Neuronal stem cell (in vitro differentiated cells): ENCODE data around the gene CXCL13.
"Not testable (repeated sequence)": the region's sequence is repeated elsewhere in the genome, so short reads cannot be mapped to it uniquely, and the experiment has no call there.

Experiments used
- DNase-seq: peaks from one replicate; pipeline ENCODE4 v3.0.0-alpha.2; 2013; ENCODE audit warnings: low spot score
- H2AFZ ChIP-seq: one replicate; pipeline ENCODE4 v1.6.1; 2013; ENCODE audit warnings: mild to moderate bottlenecking, low read length, inconsistent platforms
- H2AK5ac ChIP-seq: 2 replicates; pipeline ENCODE4 v1.6.1; 2013; ENCODE audit warnings: low read depth, mild to moderate bottlenecking, inconsistent platforms, low read length, moderate library complexity, mixed read lengths
- H2BK120ac ChIP-seq: 2 replicates; pipeline ENCODE4 v1.6.1; 2013; ENCODE audit warnings: low read depth, mild to moderate bottlenecking, inconsistent platforms, low read length, moderate library complexity, mixed read lengths
- H2BK12ac ChIP-seq: one replicate; pipeline ENCODE4 v1.6.1; 2013; ENCODE audit warnings: low read length, inconsistent platforms
- H2BK15ac ChIP-seq: 2 replicates; pipeline ENCODE4 v1.6.1; 2013; ENCODE audit warnings: mild to moderate bottlenecking, low read length, inconsistent platforms, mixed read lengths
- H2BK5ac ChIP-seq: one replicate; pipeline ENCODE4 v1.6.1; 2013; ENCODE audit warnings: inconsistent platforms, mild to moderate bottlenecking, low read length, moderate library complexity
- H3K14ac ChIP-seq: one replicate; pipeline ENCODE4 v1.6.1; 2013; ENCODE audit warnings: low read length, inconsistent platforms
- H3K18ac ChIP-seq: 2 replicates; pipeline ENCODE4 v1.6.1; 2013; ENCODE audit warnings: low read length, inconsistent platforms
- H3K23ac ChIP-seq: 2 replicates; pipeline ENCODE4 v1.6.1; 2013; ENCODE audit warnings: low read depth, mild to moderate bottlenecking, mixed read lengths, low read length, inconsistent platforms; ENCODE audit not compliant: poor library complexity
- H3K27ac ChIP-seq: replicated peaks from 3 replicates; pipeline ENCODE4 v1.5.1; 2013; ENCODE audit warnings: low read length, inconsistent platforms
- H3K27me3 ChIP-seq, 3 experiments: 2 replicates each; pipeline ENCODE4 v1.6.1; 2013; ENCODE audit warnings: low read length in 3 of 3, mild to moderate bottlenecking in 2 of 3, inconsistent platforms in 1 of 3, low read depth in 1 of 3, mixed read lengths in 1 of 3, moderate library complexity in 1 of 3; ENCODE audit not compliant: control insufficient read depth in 3 of 3, insufficient read depth in 3 of 3
- H3K36me3 ChIP-seq, 2 donors: replicated peaks in 1 of 2; 2 replicates each; pipeline ENCODE4 v1.6.1; 2013; ENCODE audit warnings: low read length in 2 of 2; ENCODE audit not compliant: control insufficient read depth in 2 of 2, insufficient read depth in 2 of 2
- H3K4ac ChIP-seq: 2 replicates; pipeline ENCODE4 v1.6.1; 2013; ENCODE audit warnings: inconsistent platforms, mild to moderate bottlenecking, low read length, moderate library complexity
- H3K4me1 ChIP-seq, 2 donors: 1 replicate in 1 of 2; 2 replicates in 1 of 2; pipeline ENCODE4 v1.6.1; 2013; ENCODE audit warnings: low read length in 2 of 2, low read depth in 1 of 2; ENCODE audit not compliant: control insufficient read depth in 2 of 2, insufficient read depth in 1 of 2
- H3K4me2 ChIP-seq: one replicate; pipeline ENCODE4 v1.6.1; 2013; ENCODE audit warnings: mild to moderate bottlenecking, low read length, inconsistent platforms; ENCODE audit not compliant: insufficient read depth, poor library complexity, severe bottlenecking
- H3K4me3 ChIP-seq, 2 donors: 2 replicates each; pipeline ENCODE4 v1.5.1; 2013; ENCODE audit warnings: low read length in 2 of 2, mild to moderate bottlenecking in 2 of 2, inconsistent platforms in 1 of 2, moderate library complexity in 1 of 2
- H3K79me1 ChIP-seq: one replicate; pipeline ENCODE4 v1.6.1; 2013; ENCODE audit warnings: low read depth, mild to moderate bottlenecking, inconsistent platforms, low read length, moderate library complexity
- H3K9ac ChIP-seq: one replicate; pipeline ENCODE4 v1.6.1; 2013; ENCODE audit warnings: mild to moderate bottlenecking, low read depth, low read length, inconsistent platforms; ENCODE audit not compliant: poor library complexity
- H3K9me3 ChIP-seq, 2 donors: replicated peaks in 1 of 2; 2 replicates each; pipeline versions ENCODE3 to v1.6.1; 2013; ENCODE audit warnings: low read length in 2 of 2, mild to moderate bottlenecking in 2 of 2, inconsistent platforms in 1 of 2, low read depth in 1 of 2, mixed read lengths in 1 of 2, moderate library complexity in 1 of 2; ENCODE audit not compliant: control insufficient read depth in 2 of 2, insufficient read depth in 1 of 2
- H4K8ac ChIP-seq: one replicate; pipeline ENCODE4 v1.6.1; 2013; ENCODE audit warnings: low read depth, mild to moderate bottlenecking, inconsistent platforms, low read length, moderate library complexity
- H4K91ac ChIP-seq: one replicate; pipeline ENCODE4 v1.6.1; 2013; ENCODE audit warnings: low read length, low read depth, mild to moderate bottlenecking, inconsistent platforms; ENCODE audit not compliant: poor library complexity
- WGBS, 2 donors: extraction: QIAGEN DNeasy Blood & Tissue Kit; methylation state at CpG; one replicate each; pipeline ENCODE4 v1.1.7; 2013; ENCODE audit warnings: missing lambda C conversion rate in 2 of 2, mixed read lengths in 1 of 2; ENCODE audit not compliant: insufficient read length in 2 of 2, insufficient replicate concordance in 1 of 2; ENCODE audit errors: extremely low coverage in 2 of 2; 5-methylcytosine and 5-hydroxymethylcytosine counted together

The CXCL13 gene

GRCh38 chr4:77636902-77637301, 31.3 kb downstream of the CXCL13 start:
- Histone ChIP-seq H2AK5ac (no peak overlapping the region), H3K4me2 (no peak overlapping the region), H3K4me1 (no peaks in the 10 kb centered on the region), H3K79me1 (no peaks in the 10 kb centered on the region), H3K27me3 (no peaks in the 10 kb centered on the region), H2BK120ac (no peak overlapping the region), H3K9me3 (peaks cover 0 to 4% of the 10 kb centered on the region in 2 donors), H3K18ac (no peak overlapping the region), H3K4me3 (no peak overlapping the region), H2BK15ac (no peak overlapping the region), H4K8ac (no peak overlapping the region), H2AFZ (no peak overlapping the region), H3K9ac (no peak overlapping the region), H3K4ac (no peak overlapping the region), H3K36me3 (no peaks in the 10 kb centered on the region), H2BK5ac (no peak overlapping the region), H3K23ac (no peak overlapping the region), H2BK12ac (no peak overlapping the region), H4K91ac (no peak overlapping the region), H3K14ac (no peak overlapping the region), H3K27ac (no peak overlapping the region)
- no peak for DNase-seq
- no CpG with 5 or more reads among the region's 3 CpGs for WGBS, 2 donors

- no CpG with 5 or more reads among the region's 1 CpG for WGBS, 2 donors
- H2BK120ac ChIP-seq = not testable (repeated sequence)
These were observed 38.4 kb downstream of the CXCL13 start for GRCh38 chr4:77644069-77644468.

DNA sequence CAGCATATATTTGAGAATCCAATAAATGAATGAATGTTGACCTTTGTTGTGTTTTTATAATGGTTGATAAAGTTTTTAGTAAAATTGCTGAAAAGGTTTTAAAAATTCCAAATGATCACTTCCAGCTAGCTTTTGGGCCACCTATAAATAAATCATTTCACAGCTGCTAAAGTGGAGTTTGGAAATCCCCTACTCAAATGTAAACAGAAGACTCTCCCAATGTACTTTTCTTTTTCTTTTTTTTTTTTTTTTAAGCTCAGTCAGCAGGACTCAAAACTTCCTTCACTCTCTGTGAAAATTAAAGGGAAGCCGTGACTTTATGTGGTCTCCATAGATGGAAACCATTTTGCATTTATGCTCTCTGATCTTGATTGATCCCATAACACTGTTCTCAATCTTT, 45.2 kb downstream of the CXCL13 start:
- Histone ChIP-seq H3K27me3 (no peaks in the 10 kb centered on the region), H3K36me3 (no peaks in the 10 kb centered on the region), H3K4me3 (no peak overlapping the region), H3K9me3 (no peaks in the 10 kb centered on the region), H4K8ac (no peak overlapping the region), H3K4me1 (peaks cover 0 to 2% of the 10 kb centered on the region in 2 donors), H3K4me2 (no peak overlapping the region), H3K4ac (no peak overlapping the region), H2BK5ac (no peak overlapping the region), H3K23ac (no peak overlapping the region), H2BK15ac (no peak overlapping the region), H2AFZ (no peak overlapping the region), H3K79me1 (no peaks in the 10 kb centered on the region), H3K18ac (no peak overlapping the region), H2AK5ac (no peak overlapping the region), H3K14ac (no peak overlapping the region), H3K9ac (no peak overlapping the region), H4K91ac (no peak overlapping the region), H2BK12ac (no peak overlapping the region), H3K27ac (no peak overlapping the region), H2BK120ac (no peak overlapping the region)
- no peak for DNase-seq
- WGBS, 2 donors = no CpG with 5 or more reads among the region's 1 CpG

More at GRCh38 chr4:77644069-77644468, 38.4 kb downstream of the CXCL13 start:
- not testable (repeated sequence) for H3K4me2 ChIP-seq, H3K4me3 ChIP-seq, H3K23ac ChIP-seq, H3K4me1 ChIP-seq, H3K9me3 ChIP-seq, H2AFZ ChIP-seq, H3K4ac ChIP-seq, H4K91ac ChIP-seq, H3K27me3 ChIP-seq, H2AK5ac ChIP-seq, H3K9ac ChIP-seq, H3K18ac ChIP-seq, H2BK12ac ChIP-seq, H2BK15ac ChIP-seq, H2BK5ac ChIP-seq, H4K8ac ChIP-seq, H3K79me1 ChIP-seq, H3K36me3 ChIP-seq, H3K14ac ChIP-seq, DNase-seq, H3K27ac ChIP-seq

GRCh38 chr4:77651820-77652219, 46.2 kb downstream of the CXCL13 start:
- Histone ChIP-seq H2AK5ac (no peak overlapping the region), H4K91ac (no peak overlapping the region), H3K23ac (no peak overlapping the region), H3K9ac (no peak overlapping the region), H2BK5ac (no peak overlapping the region), H2BK15ac (no peak overlapping the region), H3K27ac (no peak overlapping the region), H3K4me1 (peaks cover 0 to 2% of the 10 kb centered on the region in 2 donors), H3K27me3 (no peaks in the 10 kb centered on the region), H4K8ac (no peak overlapping the region), H3K9me3 (no peaks in the 10 kb centered on the region), H2AFZ (no peak overlapping the region), H3K36me3 (no peaks in the 10 kb centered on the region), H3K18ac (no peak overlapping the region), H3K79me1 (no peaks in the 10 kb centered on the region), H3K4ac (no peak overlapping the region), H2BK12ac (no peak overlapping the region), H3K4me3 (no peak overlapping the region), H3K4me2 (no peak overlapping the region), H3K14ac (no peak overlapping the region), H2BK120ac (no peak overlapping the region)
- DNase-seq = no peak
